ENCODE results near the gene RAB26.

The RAB26 gene

DNA sequence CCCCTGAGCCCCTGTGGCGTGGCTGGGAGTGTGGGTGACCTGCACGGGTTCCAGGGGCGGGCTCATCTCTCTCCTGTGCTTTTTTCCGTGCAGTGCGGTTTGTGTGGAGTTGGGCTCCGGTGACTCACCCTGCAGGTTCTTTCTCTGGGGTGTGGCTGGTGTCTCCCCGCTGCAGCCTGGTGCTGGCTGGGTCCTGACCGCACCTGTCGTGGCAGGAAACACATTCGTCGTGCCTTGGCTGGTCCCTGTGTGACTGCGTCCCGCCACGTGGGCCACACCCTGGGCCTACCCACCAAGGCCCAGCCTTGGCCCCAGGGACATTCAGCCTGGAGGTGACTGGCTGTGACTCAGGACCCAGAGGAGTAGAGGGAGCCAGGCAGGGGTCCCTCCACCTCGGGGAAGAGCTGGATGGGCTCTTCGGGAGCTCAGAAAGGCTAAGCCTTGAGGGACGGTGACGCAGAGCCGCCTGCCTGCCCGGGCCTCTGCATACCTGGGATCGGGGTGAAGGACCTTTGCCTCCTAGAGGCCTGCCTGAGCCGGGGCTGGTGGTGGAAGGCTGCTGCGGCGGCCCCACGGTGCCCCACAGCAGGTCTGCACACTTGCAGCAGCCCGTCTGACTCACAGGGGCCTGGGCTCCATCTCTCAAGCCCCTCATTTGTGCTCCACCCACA, 14.9 kb downstream of the RAB26 start:
- no peak for DNase-seq

GRCh38 chr16:2165861-2166260, 17.4 kb downstream of the RAB26 start:
- DNase-seq = no peak

- DNase-seq = no peak
These were observed 18.0 kb downstream of the RAB26 start for GRCh38 chr16:2166263-2167067.

GRCh38 chr16:2167068-2167638, 18.7 kb downstream of the RAB26 start:
- no peak for DNase-seq

DNA sequence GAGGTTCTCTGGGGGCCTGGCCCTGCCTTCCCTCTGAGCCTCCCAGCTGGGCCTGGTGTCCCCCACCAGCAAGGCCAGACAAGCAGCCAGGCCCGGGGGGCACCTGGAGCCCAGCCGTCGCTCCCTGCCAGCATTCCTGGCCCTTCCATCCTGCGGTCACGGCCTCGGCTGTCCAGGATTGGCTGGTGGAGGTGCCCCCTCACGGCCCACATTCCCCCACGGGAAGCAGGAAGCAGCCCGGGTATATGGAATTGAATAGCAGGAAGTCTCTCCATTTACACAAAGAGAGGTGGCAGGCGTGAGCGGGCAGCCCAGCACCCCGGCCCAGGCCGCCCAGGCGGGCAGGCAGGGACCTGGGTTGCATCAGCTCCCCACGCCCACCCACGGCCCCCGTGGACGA, 21.7 kb downstream of the RAB26 start:
- DNase-seq = no peak

DNA sequence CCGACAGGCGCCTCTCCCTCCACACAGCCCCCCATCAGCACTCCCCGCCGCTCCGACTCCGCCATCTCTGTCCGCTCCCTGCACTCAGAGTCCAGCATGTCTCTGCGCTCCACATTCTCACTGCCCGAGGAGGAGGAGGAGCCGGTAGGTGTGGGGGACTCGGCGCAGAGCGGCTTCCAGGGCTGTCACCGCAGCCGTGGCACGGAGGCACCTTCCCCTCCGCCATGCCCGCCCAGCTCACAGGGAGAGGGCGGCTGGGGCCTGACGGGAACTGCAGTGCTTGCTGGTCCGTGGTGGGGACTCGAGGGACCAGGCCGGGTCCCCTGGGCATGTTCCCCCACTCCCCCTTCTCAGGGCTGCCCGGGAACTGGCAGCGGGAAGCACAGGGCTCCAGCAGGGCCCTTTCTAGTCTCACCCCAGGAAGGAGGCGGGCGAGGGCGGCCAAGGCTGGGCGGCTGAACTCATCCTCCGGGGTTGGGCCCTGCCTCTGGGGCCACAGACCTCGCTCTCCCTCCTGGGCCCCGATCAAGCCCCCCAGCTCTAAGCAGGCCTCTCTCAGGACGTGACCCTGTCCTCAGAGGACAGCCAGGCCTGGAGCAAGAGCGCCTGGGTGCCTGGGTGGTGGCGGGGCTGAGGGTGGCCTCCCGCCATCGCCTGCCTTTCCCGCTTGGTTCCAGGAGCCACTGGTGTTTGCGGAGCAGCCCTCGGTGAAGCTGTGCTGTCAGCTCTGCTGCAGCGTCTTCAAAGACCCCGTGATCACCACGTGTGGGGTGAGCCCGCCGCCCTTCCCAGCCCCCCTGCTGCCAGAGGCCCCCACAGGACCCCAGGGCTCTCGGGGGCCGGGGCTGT, 22.4 kb downstream of the RAB26 start:
- DNase-seq = no peak

GRCh38 chr16:2171601-2172178, 23.3 kb downstream of the RAB26 start:
- no peak for DNase-seq

DNA sequence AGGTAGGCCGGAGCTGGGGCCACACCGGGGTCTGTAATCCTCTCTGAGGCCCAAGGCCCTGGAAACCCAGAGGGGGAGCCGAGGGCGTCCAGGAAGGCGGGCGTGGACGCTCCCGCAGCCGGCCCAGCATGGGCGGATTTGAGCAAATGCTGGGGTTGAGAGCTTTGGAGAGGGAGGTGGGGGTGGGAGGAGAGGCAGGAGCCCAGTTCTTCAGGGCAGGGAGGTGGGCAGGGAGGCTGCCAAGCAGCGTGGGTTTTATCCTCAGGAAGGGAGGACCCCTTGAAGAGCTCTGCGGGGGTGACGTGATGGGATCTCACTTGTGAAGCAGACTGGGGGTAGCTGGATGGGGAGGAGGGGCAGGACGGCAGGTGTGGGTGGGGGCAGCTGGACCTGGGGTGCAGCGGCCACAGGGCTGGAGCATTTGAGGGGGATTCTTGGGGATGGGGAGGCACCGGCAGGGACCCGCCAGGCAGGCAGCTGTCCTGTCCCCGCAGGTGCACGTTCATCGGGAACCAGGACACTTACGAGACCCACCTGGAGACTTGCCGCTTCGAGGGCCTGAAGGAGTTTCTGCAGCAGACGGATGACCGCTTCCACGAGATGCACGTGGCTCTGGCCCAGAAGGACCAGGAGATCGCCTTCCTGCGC, 24.4 kb downstream of the RAB26 start:
- no peak for DNase-seq

DNA sequence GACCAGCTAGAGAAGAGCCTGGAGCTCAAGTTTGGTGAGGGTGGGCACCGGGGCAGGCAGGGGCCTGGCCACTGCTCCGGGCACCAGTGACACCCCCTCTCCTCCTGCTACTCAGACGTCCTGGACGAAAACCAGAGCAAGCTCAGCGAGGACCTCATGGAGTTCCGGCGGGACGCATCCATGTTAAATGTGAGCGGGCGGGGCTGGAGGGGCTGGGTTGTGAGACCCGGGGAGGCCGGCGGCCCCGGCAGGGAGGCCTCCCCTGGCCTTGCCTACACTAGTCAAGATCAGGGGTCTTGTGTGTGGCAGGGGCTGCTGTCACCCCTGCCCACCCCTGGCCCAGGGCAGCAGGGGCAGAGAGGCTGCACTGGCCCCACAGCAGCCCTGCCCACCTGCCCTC, 24.9 kb downstream of the RAB26 start:
- no peak for DNase-seq

DNA sequence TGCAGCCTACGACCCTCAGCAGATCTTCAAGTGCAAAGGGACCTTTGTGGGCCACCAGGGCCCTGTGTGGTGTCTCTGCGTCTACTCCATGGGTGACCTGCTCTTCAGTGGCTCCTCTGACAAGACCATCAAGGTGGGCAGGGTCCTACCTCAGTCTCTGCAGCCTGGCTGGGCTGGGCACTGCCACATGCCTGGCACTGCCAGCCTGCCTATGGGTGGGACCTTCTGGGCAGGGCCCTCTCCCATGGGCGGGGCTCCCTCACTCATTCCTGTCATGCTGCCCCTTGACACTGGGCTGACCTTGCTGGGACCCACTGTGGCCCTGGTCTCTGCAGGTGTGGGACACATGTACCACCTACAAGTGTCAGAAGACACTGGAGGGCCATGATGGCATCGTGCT, 25.5 kb downstream of the RAB26 start:
- DNase-seq = no peak

DNA sequence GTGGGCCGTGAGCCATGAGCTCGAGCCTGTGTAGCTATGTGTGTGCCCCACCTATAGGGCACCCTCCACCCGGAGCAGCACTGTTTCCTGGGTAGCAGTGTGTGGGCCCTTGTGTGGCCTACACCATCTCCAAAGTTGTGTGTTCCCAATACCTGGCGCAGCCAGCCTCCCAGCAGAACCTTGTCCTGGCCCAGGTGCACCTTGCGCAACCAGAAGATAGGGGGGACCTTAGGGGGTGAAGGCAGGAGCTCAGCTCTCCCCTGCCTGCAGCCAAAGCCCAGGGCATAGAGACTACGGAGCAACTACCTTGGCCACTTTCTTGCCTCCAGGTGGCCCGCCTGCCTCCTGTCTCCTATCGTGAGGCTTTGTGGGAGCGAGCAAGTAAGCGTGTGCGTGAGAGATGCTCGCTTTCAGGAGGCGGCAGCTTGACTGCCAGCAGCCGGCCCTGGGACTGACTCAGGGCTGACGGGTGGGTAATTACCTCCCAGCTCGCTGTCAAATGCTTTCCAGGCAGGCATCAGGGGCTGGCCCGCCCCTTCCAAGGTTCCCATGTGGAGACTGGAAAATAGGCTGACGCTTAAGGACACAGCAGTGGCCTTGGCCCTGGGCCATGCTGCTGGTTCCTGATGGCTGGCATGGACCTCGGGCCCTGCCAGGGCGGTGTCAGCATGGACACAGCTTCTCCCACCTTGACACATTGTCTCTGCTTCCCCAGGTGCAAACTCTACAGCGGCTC, 26.1 kb downstream of the RAB26 start:
- DNase-seq = no peak

DNA sequence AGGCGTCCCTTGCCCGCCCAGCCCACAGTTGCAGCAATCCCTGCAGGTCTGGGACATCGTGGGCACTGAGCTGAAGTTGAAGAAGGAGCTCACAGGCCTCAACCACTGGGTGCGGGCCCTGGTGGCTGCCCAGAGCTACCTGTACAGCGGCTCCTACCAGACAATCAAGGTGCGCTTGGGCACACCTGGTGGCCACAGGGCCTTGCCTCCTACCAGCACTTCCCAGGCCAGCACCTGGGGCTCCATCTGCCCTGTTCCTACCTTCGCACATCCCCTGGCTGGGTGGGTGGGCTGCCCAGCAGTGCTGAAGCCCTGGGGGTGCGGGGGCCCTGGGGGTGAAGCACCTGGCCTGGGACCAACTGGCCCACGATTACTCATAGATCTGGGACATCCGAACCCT, 27.0 kb downstream of the RAB26 start:
- no peak for DNase-seq

DNA sequence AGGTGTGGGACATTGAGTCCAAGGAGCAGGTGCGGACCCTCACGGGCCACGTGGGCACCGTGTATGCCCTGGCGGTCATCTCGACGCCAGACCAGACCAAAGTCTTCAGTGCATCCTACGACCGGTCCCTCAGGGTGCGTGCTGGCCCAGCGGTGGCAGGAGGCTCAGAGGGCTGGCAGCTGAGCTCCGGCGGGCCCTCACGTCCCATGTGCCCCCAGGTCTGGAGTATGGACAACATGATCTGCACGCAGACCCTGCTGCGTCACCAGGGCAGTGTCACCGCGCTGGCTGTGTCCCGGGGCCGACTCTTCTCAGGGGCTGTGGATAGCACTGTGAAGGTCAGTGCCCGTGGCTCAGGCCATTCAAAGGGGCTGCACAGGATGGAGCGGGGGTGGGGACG, 27.6 kb downstream of the RAB26 start:
- no peak for DNase-seq

DNA sequence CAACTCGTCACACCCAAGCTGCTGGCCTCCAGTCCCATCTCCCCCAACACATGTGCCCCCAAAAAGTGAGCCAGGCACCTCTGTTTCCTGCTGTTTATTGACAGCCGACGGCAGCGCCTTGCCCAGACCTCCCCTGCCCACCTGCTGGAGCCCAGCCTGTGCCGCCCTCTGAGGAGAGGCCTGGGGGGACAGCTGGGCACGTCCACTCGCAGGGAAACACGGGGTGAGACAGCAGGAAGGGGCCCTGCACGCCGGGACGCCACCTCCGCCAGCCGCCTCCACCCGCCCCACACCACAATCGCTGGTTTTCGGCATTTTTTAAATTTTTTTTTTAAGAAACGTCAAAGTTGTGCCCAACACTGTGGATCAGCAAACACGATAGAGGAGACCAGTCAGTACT, 28.7 kb downstream of the RAB26 start:
- DNase-seq = no peak

GRCh38 chr16:2177561-2177960, 29.1 kb downstream of the RAB26 start:
- DNase-seq = no peak

DNA sequence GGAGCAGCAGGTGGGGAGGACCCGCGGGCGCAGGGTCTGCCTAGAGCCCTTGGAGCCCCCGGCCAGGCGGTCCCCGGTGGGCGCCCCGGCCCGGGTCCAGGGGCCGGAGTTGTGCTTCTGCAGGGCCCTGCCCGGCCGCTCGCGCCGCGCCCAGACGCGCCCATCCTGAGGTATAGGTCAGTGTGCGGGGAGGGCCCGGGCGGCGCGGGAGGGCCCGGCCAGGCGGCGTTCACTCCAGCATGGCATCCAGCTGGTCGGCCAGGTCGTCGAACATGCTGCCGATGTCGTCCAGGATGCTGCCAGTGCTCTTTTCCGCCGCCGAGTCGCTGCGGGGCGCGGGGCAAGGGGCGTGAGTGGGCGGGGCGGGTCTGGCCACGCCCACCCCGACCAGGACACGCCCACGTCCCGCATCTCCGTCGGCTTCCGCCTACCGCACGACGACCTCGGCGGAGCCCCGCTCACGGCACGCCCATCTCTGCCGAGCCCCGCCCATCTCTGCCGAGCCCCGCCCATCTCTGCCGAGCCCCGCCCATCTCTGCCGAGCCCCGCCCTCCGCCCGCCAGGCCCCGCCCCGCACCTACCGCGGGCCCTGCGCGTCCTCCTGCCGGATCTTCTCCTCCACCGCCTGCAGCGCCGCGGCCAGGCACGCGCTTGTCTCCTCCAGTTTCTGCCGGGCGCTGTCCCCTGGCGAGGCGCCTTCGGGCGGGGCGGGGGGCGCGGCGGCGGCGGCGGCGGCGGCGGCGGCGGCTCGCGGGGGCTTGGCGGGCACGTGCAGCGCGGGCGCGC, 30.1 kb downstream of the RAB26 start:
- DNase-seq = no peak

- DNase-seq = no peak
These were observed 30.7 kb downstream of the RAB26 start for GRCh38 chr16:2179107-2179501.

DNA sequence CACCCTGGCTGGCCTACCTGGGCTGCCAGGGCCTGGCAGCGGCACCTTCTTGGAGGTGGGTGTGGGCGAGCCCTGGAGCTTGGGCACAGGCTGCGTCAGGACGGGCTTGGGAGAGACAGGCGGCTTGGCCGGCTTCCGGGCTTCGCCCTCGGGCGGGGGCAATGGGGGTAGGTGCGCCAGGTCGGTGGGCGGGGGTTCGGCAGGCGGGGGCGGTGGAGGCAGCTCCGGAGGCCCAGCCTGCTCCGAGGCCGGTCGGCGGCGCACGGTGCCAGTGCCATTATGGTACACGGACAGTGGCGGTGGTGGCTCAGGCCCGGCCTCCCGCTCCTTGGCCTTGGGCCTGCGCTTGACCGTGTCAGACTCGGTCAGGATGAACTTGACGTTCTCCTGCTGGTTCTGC, 31.2 kb downstream of the RAB26 start:
- no peak for DNase-seq

- no peak for DNase-seq
These were observed 32.0 kb downstream of the RAB26 start for GRCh38 chr16:2180461-2180860.

GRCh38 chr16:2180962-2181923, 32.8 kb downstream of the RAB26 start:
- no peak for DNase-seq
